GM19463 (cell line): ENCODE data around the gene FAR2.
"Not testable (repeated sequence)": the region's sequence is repeated elsewhere in the genome, so short reads cannot be mapped to it uniquely, and the experiment has no call there.

Experiments used
- ATAC-seq: cut with Tn5 transposase; IDR thresholded peaks from one replicate; pipeline ENCODE4 v1.9.1; 2021; ENCODE audit warnings: mild to moderate bottlenecking, moderate library complexity; ENCODE audit not compliant: unreplicated experiment

Gene FAR2

DNA sequence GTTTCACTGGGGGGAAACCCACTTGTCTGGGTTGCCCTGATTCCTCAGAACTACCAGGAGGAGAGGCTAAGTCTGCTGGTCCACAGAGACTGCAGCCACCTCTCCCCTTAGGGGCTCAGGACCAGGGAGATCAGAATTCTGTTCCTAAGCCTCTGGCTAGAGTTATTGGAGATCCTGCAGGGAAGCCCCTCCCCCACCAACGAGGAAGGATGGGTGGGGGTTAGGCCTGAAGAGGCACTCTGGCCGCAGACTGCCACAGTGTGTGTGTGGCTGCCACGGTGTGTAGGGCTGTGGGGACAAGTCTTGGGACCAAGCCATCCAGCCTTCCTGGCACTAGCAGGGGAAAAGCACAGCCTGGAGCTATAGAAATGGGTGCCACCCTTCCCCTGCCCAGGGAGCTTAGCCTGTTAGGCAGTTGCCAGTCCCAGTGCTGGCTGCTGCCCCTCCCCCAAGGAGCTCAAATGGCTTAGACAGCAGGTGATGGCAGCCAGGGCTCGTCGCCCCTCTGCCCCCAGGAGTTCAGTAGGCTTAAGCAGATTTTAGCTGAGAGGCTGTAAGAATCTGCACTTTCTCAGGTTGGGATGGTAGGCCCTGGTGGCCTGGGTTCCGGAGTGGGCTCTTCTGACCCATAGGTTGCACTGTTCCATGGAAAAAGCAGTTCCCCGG is 124.2 kb downstream of the FAR2 start:
- no peak for ATAC-seq

DNA sequence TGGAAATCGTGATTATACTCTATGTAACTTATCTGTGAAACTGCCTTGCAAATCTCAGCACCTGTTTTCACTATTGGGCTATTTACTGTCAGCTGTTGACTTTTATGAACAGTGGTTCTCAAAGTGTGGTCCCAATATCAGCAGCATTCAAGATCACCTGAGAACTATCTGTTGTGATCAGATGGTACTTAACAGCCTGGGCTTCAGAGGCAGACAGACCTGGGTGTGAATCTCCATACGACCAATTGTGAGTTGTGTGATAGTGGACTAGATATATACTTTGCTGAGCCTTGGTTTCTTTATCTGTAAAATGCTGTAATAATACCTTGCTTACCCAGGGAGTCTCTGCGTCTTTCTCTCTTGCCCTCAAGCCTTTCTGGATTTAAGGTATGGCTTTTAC is 126.8 kb downstream of the FAR2 start:
- ATAC-seq = no peak

DNA sequence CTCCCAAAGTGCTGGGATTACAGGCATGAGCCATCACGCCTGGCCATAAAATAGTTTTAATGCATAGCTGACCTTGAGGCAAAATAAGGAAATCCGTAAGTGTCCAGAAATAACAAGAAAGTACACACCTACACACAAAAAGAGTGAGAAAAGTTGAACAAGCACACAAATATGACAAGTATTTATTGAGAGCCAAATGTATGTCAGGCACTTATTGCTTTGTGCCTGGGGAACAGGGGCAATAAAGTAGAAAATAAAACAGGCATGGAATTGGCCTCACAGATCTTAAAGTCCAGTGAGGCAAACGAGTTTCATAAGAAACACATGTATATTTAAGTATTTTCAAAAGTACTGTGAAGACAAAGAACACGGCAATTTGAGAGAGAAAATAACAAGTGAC is 128.2 kb downstream of the FAR2 start:
- ATAC-seq = no peak

DNA sequence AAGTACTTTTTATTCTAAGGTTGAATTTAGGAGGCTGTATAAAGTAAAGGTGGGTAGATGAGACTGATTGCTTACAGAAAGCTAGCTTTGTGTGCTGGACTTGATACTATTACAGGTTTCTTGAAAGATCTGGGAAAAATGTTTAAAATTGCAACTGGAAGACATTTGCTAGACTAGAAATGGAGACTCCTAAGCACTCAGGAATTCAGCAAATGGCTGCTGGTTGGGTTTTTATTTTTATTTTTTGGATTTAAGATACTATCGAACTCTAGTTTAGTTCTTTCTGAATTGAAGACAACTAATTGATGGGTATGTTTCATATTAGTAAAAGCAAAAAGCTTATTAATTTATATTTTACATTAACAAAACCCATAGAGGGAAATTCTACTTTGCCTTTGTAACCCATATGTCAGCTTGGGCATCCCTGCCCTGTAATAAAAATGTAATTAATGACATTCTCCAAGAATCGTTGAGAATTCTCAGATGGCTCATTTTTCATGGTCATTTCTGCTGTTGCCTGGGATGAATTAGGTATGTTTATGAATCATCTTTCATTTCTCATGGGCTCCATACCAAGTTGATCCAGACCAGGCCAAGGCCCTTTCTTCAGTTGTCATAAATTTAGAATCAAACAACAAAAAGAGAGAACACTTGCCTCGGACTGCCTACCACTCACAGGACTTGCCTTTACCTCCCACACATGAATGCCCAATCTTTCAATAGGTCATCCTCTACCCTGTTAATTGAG is 129.8 kb downstream of the FAR2 start:
- ATAC-seq = no peak

DNA sequence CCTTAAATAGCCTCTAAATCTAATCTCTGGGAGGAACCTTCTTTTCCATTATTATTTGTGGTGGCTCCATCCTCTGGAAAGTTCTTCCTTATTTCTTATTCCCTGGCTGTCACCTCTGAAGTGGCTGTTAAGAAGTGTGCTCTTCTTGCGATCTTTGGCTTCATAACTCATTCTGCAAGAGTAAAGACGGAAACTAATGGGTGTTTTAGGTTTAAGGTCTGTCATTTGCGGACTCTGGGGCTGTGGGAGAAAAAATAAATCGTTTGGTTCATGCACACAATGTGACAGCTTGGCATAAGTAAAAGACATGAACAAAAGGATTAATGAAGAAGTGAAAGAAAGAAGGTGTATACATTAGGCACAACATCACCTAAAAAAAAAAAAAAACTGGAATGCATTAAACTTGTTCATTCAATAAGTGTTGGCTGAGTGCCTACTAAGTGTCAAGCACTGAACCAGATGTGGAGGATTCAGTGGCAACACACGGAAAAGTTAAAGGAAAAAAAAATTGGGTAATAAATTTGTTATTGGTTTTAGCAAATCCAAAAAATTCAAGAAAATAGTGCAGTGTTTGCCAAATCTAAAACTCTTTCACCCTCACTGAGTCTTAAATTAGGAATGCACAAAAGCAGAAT is 132.4 kb downstream of the FAR2 start:
- ATAC-seq = no peak

DNA sequence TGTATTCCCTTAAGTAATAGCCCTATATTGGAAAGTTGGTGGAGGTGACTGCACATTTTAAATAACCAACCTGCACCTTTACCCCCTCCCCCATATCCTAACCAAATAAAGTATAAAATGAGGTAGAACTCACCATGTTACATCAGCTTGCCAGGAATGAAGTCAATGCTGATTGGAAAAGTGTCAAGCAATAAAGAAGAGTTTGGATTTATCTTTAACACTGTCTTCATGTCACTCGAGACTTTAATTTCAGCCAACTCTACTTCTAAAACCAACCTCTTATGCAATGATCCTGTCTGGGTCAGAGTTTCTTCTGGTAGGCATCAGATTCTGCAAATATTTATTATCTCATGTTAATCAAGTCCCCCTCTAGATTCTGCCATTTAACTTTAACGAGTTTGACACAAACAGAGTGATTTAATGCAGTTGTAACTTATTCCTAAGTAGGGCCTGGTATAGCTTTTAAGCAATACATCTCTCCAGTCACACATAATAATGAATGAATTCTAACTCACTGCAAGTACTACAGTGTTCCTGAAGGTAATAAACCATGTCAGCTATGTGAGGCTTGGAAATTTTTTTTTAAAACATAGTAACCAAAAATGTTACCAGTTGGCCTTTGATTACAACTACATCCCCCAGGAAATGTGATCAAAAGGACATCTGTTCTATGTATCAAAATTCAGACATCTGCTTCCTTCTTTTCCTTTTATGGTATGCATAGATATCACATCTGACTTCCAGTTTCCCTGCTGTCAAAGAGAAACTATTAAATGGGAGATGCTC is 133.1 kb downstream of the FAR2 start:
- ATAC-seq = no peak

DNA sequence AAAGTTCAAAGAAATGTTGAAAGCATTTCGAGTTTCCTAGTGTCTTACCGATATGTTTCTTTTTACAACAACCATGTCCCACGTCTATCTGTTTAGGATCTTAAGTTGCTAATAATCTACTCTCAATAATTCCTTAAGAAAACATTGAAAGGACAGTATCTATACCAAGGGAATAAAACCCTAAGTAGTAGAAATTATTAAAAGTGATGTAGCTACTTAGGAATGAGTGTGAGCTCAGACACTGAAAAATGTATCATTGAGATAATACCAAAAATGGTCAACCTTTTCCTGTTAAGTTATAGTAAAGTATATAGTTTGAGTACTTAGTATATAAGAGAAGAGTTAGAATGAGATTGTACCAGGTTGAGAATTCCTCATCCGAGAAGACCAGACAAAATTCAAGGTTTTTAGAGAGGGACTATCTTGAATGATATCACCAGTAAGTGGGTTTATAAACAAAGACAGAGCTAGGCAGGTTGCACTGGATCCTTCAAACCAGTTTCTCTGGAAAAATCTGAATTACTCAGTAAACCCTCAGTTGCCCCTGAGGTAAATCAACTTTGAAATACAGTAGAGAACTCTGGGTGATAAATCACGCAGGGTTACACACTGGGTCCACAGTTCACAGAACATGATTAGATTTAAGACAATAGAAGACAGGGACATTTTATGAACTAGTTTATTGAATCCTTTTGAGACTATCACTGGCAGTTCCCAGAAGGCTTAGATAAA is 135.1 kb downstream of the FAR2 start:
- no peak for ATAC-seq

DNA sequence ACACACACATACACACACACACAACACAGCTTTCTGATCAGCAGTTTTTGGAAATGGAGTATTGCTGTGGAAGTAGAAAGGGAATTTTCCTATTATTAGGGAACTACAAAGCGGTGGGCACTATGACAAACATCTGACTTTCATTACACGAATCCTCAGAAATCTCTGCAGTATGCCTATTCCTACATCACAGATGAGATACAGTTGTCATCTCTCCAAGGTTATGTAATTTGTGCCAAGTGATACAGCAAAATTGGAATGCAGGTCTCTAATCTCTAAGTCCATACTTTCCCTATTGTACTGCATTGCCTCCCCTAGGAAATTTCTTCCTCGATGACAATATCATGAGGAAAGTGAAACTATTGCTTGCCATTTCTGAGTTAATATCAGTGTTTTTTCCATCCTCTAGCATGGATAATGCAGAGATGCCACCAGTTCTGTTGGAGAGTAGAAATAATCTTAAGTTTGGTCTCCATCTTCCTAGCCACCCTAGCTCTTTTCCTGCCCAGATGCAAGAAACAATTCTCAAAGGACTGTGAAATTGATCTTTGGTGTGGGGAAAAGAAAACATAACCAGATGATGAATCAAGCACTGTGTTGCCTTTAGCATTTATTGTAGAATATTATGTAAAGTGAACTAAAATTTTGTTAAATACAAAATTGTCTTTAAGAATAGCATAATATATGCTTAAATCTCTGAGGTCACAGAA is 137.2 kb downstream of the FAR2 start:
- no peak for ATAC-seq

- no peak for ATAC-seq
Observed at GRCh38 chr12:29287622-29288021, 138.5 kb downstream of the FAR2 start.

GRCh38 chr12:29288031-29288430 is 139.0 kb downstream of the FAR2 start:
- ATAC-seq = no peak

GRCh38 chr12:29290475-29290874 is 141.4 kb downstream of the FAR2 start:
- ATAC-seq = not testable (repeated sequence)

GRCh38 chr12:29291226-29291625 is 142.1 kb downstream of the FAR2 start:
- ATAC-seq = no peak

DNA sequence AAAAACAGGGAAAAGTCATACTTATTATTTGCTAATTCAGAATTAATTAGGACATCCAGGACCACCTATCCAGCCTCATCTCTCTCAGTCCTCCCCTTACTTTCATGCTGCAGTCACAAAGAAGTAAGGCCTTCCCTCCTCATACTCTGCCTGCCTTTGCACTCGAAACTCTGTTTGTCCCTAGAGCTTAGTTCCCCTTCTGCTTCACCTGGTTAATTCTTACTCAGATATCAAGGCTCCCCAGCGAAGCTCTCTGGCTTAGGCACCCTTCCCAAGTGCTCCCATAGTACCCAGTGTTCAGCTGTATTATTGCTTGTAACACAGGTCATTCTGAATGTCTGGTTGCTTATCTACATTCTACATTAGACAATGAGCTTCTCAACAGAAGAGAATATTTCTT is 150.6 kb downstream of the FAR2 start:
- no peak for ATAC-seq

- ATAC-seq = no peak
Observed at GRCh38 chr12:29301114-29301513, 152.0 kb downstream of the FAR2 start.

DNA sequence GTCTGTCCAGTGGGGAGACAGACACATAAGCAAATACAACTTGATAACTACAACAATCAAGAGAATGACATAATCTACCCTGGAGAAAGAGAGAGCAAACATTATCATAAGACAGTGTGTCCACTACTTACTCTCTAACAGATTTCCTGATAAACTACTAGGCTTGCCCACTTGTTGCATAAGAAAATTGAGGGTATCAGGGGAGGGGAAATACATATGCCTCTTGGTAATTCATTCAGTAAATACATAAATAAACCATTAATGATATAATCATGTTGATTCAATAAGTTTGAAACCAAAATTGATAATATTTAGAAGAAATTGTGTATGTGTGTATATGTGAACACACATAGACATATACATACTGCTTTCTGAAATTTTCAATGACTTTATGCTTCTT is 155.3 kb downstream of the FAR2 start:
- ATAC-seq = no peak

- ATAC-seq = no peak
Observed at GRCh38 chr12:29306266-29306665, 157.2 kb downstream of the FAR2 start.

GRCh38 chr12:29306682-29307081 is 157.6 kb downstream of the FAR2 start:
- ATAC-seq = no peak

DNA sequence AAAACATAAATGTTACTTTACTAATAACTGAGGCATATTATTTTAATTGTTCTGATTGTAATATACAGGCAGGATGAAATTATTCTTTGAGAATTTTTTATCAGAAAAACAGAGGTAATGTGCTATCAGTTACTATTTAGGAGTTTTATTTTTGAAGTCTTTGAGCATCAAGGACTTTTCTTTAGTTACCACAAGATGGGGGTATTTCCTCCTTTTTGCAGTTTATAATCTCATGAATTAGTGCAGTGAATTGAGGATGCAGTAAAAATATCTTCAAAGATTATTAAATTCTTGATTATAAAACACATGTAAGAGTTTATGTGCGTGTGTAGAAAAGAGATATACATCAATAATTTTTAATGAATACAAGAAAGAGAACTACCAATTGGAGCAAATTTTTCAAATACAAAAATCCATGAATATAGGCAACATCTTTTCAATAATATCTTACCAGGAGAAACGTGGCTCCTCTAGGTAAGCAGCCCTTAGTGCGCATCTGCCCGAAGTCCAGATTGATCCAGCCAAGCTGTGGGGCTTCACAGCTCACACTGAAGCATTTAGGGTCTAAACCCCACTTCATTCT is 160.3 kb downstream of the FAR2 start:
- ATAC-seq = no peak

DNA sequence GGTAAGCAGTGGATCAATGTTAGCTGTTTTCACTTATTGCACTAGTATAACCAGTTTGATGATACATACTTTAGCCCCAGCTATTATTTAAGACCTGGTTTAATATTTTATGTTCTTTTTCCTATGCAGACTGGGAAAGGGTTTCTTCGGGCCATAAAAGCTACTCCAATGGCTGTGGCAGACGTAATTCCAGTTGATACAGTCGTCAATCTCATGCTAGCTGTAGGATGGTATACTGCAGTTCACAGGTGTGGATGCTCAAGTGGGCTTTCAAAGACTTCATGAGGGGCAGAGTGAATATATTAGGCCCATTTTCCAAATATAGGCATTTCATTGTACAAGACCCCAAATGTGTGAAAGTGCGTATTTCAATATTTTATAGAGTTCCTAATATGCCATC is 161.8 kb downstream of the FAR2 start:
- ATAC-seq = no peak

DNA sequence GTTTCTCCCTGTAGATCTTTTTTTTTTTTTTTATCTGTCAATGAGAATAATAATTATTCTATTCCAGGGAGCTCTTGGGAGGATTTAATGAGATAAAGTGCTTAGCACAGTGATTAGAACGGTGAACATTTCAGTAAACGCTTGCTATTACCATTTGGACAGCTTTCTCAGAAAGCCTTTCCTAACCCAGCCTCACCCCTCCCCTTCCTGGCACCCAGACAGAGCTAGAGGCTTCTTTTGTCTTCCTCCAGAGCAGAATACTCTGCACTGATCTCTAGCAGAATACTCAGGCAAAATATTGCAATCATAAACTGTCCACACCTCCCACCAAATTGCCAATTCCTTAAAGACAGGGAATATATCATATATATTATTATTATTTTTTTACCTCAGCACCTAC is 165.3 kb downstream of the FAR2 start:
- no peak for ATAC-seq
